ENCODE data around the gene TENT5C.
A peak's percentile ranks its signal among the peaks of the same experiment; 100 is the strongest.

GRCh38 chr1:117609471-117609911, 3.6 kb downstream of the TENT5C start:
- TF ChIP-seq CTCF (IDR thresholded peaks at IDR 0.05; ENCODE audit: insufficient read depth, low read length) (no peak), POLR2AphosphoS5 (IDR thresholded peaks at IDR 0.05; ENCODE audit: low read depth) (0 out of 2 replicates have a peak, but pooled peaks have one; percentile 23), GABPA (IDR thresholded peaks at IDR 0.05; ENCODE audit: low read depth) (no peak), SPI1 (IDR thresholded peaks at IDR 0.05; ENCODE audit: borderline replicate concordance, low read depth) (no peak), REST (IDR thresholded peaks at IDR 0.05; ENCODE audit: insufficient replicate concordance, low read depth) (no peak)
